Ishikawa (cell line): ENCODE results near the gene IFNW1.

Experiments used
- CEBPB ChIP-seq: IDR thresholded peaks from 2 replicates; pipeline ENCODE4 v1.6.1; 2012
- EP300 ChIP-seq: IDR thresholded peaks from 2 replicates; pipeline ENCODE4 v1.6.1; 2012; ENCODE audit warnings: borderline replicate concordance
- REST ChIP-seq: IDR thresholded peaks from 2 replicates; pipeline ENCODE4 v1.6.1; 2012; ENCODE audit warnings: low read depth, mild to moderate bottlenecking
- TAF1 ChIP-seq: IDR thresholded peaks from 2 replicates; pipeline ENCODE4 v1.6.1; 2012; ENCODE audit warnings: low read depth, mild to moderate bottlenecking
- TCF12 ChIP-seq: IDR thresholded peaks from 2 replicates; pipeline ENCODE4 v1.6.1; 2012; ENCODE audit warnings: low read depth

GRCh38 chr9:21141427-21141882 lies at the start of gene IFNW1:
- no peak for TF ChIP-seq TCF12
- no peak for TF ChIP-seq TAF1
- TF ChIP-seq REST, result no peak
- no peak for TF ChIP-seq CEBPB
- no peak for TF ChIP-seq EP300
